Lower leg skin (tissue), 4 donors: ENCODE measurements around the gene PKM. TPM values are rescaled to one million over a fixed set of nuclear protein-coding genes. Genes with fewer than 3 reads are reported as not detected.

Experiments
- DNase-seq, 2 donors: peaks; one replicate each; pipeline ENCODE4 v3.0.0-alpha.2; 2019; ENCODE audit warnings: low spot score in 2 of 2
- H3K4me3 ChIP-seq: fragments of 200-600 bp; sonication (generic); 2 replicates; pipeline ENCODE4 v1.5.1; 2017; ENCODE audit warnings: mild to moderate bottlenecking, low read depth; ENCODE audit not compliant: poor library complexity, severe bottlenecking
- CTCF ChIP-seq, 3 donors: fragments of 450-650 bp; IDR thresholded peaks; one replicate each; pipeline ENCODE4 v1.5.1; 2016; ENCODE audit warnings: antibody characterized with exemption in 3 of 3, mild to moderate bottlenecking in 3 of 3, moderate library complexity in 2 of 3
- POLR2A ChIP-seq, 2 donors: fragments of 450-650 bp; IDR thresholded peaks; one replicate each; pipeline ENCODE4 v1.6.1; 2016 to 2017; ENCODE audit warnings: antibody characterized with exemption in 2 of 2, mild to moderate bottlenecking in 1 of 2, moderate library complexity in 1 of 2
- WGBS, 2 donors: methylation state at CpG; one replicate each; pipeline ENCODE4 v1.1.5; 2018; 5-methylcytosine and 5-hydroxymethylcytosine counted together
- intact Hi-C: fragments of 100-400 bp; cut with DNase I; formaldehyde crosslinking; loops from one replicate; pipeline ENCODE4 v1.15.0; 2023; ENCODE audit warnings: low total_unique reads
- total RNA-seq, 4 donors: library from RNA; depleted of rRNA; stranded (reverse); fragments of >200 nt; gene quantifications; one replicate each; pipeline ENCODE4 v1.1.0, GENCODE V29; 2016

PKM gene
- total RNA-seq, 4 donors from 2014 or later: 266 to 433 (median 367) TPM

DNA sequence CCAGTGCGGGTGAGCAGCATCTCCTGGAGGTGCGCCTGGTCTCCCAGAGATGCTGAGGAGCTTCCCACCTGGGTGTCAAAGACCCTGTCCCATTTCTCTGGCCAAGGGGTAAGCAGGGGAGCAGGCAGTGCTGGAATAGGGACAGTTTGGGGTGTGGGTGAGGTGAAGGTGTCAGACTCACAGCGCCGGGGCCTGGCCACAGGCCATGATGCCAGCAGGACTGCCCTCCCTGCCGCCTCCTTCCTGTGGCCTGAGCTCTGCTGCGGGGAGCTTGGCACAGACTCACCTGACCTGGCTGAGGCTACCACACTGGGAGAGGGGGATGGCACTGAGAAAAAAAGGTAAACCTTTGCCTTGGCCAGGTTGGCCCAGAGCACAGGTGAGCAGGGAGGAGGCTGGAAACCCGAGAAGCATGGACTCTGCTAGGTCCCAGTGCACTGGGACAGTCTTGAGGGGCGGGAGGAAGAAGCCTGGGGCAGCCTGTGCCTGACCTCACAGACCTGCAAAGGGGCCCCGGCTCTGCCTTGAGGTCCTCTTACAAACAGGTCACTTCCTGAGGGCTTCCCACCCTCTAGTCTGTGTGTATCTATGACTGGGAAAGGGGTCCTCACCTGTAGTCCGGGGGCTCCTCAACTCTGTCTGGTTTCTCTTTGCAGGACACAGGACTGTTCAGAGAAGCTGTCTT lies 61.6 kb downstream of the PKM start:
- intact Hi-C loops: no loop called here
- no peak overlapping the region for H3K4me3 ChIP-seq
- 69 to 82% methylated on average over 10 of the region's 10 CpGs for WGBS, 2 donors
- TF ChIP-seq POLR2A (IDR thresholded peaks at IDR 0.05) (no peak), CTCF (IDR thresholded peaks at IDR 0.05) (no peak)
- DNase-seq: peak in 1 of 2 donors; percentile 70

GRCh38 chr15:72168808-72169190 lies 62.2 kb downstream of the PKM start:
- 60 to 77% methylated on average over 4 of the region's 4 CpGs for WGBS, 2 donors
- H3K4me3 ChIP-seq: no peak overlapping the region
- intact Hi-C loops: no loop called here
- no peak for TF ChIP-seq POLR2A (IDR thresholded peaks at IDR 0.05)
- no peak for TF ChIP-seq CTCF (IDR thresholded peaks at IDR 0.05)
- DNase-seq: no peak

- intact Hi-C loops: no loop called here
- TF ChIP-seq CTCF (IDR thresholded peaks at IDR 0.05) (no peak), POLR2A (IDR thresholded peaks at IDR 0.05) (no peak)
- DNase-seq: peak in 1 of 2 donors; percentile 82
- 53 to 63% methylated on average over 7 of the region's 7 CpGs for WGBS, 2 donors
- H3K4me3 ChIP-seq: no peak overlapping the region
These were observed 62.7 kb downstream of the PKM start for GRCh38 chr15:72168131-72168807.

DNA sequence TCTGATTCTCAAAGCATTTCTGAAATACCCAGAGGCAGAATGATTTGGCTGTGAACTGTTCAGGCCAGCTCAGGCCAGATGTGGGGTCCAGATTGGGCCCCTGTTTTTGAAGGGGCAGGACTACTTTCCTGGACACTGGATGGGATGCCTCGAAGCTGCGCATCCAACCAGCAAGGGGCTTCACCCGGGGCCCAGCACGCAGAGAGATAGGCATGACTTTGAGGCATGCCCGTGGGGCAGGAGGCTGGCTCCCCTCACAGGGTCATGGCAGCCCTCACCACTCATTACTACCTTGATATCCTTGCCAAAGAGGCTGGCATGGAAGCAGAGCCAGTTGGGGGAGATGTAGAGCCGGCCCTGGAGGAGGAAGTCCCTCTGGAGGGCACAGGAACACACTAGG lies 63.5 kb downstream of the PKM start:
- TF ChIP-seq CTCF (IDR thresholded peaks at IDR 0.05): no peak
- TF ChIP-seq POLR2A (IDR thresholded peaks at IDR 0.05): no peak
- intact Hi-C loops: no loop called here
- DNase-seq: peak in 1 of 2 donors; percentile 68
- no peak overlapping the region for H3K4me3 ChIP-seq
- WGBS, 2 donors: 84 to 88% methylated on average over 6 of the region's 6 CpGs

GRCh38 chr15:72166716-72167417 lies 64.1 kb downstream of the PKM start:
- H3K4me3 ChIP-seq: no peak overlapping the region
- WGBS, 2 donors: 90 to 94% methylated on average over 5 of the region's 5 CpGs
- intact Hi-C loops: no loop called here
- peak in 1 of 2 donors; percentile 62 for DNase-seq
- TF ChIP-seq POLR2A (IDR thresholded peaks at IDR 0.05): no peak
- TF ChIP-seq CTCF (IDR thresholded peaks at IDR 0.05): no peak
